Right lobe of liver (tissue), 6 donors: ENCODE data around the gene CD209. TPM values are rescaled to one million over a fixed set of nuclear protein-coding genes. Genes with fewer than 3 reads are reported as not detected.

Source experiments
- ATAC-seq, 4 donors: fragments of 200-7000 bp; cut with Tn5 transposase; one replicate each; pipeline ENCODE4 v1.9.1; 2020; ENCODE audit warnings: mild to moderate bottlenecking in 4 of 4, moderate library complexity in 4 of 4
- DNase-seq, 3 donors: peaks; one replicate each; pipeline ENCODE4 v3.0.0-alpha.2; 2020
- H3K27ac ChIP-seq, 3 donors: fragments of 200-600 bp; one replicate each; pipeline ENCODE4 v1.8.0; 2022
- H3K27me3 ChIP-seq, 2 donors: fragments of 200-600 bp; one replicate each; pipeline ENCODE4 v1.8.0; 2022
- H3K36me3 ChIP-seq, 4 donors: fragments of 200-600 bp; sonication (generic) in 1 of 4; one replicate each; pipeline versions ENCODE4 v1.5.1 to v1.8.0; 2017 to 2022; ENCODE audit warnings: control low read depth in 1 of 4
- H3K4me1 ChIP-seq, 4 donors: fragments of 200-600 bp; sonication (generic) in 1 of 4; one replicate each; pipeline versions ENCODE4 v1.5.1 to v1.8.0; 2017 to 2022; ENCODE audit warnings: control low read depth in 1 of 4
- H3K4me3 ChIP-seq, 3 donors: fragments of 200-600 bp; one replicate each; pipeline ENCODE4 v1.8.0; 2022
- H3K9me3 ChIP-seq, 4 donors: fragments of 200-600 bp; sonication (generic) in 1 of 4; one replicate each; pipeline versions ENCODE4 v1.5.1 to v1.8.0; 2017 to 2022; ENCODE audit warnings: control low read depth in 1 of 4
- POLR2A ChIP-seq: fragments of 450-650 bp; IDR thresholded peaks from one replicate; pipeline ENCODE4 v1.6.1; 2017; ENCODE audit warnings: antibody characterized with exemption, mild to moderate bottlenecking
- WGBS: methylation state at CpG from one replicate; pipeline ENCODE4 v1.1.6; 2018; ENCODE audit warnings: low coverage, low lambda C conversion rate; ENCODE audit not compliant: insufficient coverage; ENCODE audit errors: missing lambda C conversion rate; 5-methylcytosine and 5-hydroxymethylcytosine counted together
- intact Hi-C, 2 donors: fragments of 100-400 bp; cut with DNase I; formaldehyde crosslinking; loops; one replicate each; pipeline versions ENCODE4 v1.11.2 to v1.14.1; 2022
- total RNA-seq, 6 experiments: library from RNA; depleted of rRNA in 2 of 6; stranded (reverse); fragments of >200 nt in 2 of 6; fragmentation: NEBNext Ultra II Directional in 3 of 6; extraction: Animal tissue kit (Norgen Biotek cat#: 25700) in 3 of 6; gene quantifications; one replicate each; pipeline versions ENCODE4 v1.1.0 to v1.2.4, GENCODE V29; 2016 to 2023
- TF ChIP-seq, protein P1 (sequence below), 4 donors: fragments of 200-600 bp in 3 of 4; fragments of 450-650 bp in 1 of 4; IDR thresholded peaks; one replicate each; pipeline versions ENCODE4 v1.5.1 to v1.8.0; 2016 to 2022; ENCODE audit warnings: antibody characterized with exemption in 4 of 4, mild to moderate bottlenecking in 2 of 4
- donor health status: DM: no; HTN: yes; CAD: no.
- donor health status: DM: no; HTN: no; CAD: no.
- donor health status: DM: no; HTN: no; CAD: no.
- donor health status: DM: no; HTN: yes; CAD: no.
- donor health status: DM: no; HTN: yes; CAD: no.

Gene CD209
- total RNA-seq, 6 experiments from 2014 or later: 0.42 to 6.7 (median 2.8) TPM

DNA sequence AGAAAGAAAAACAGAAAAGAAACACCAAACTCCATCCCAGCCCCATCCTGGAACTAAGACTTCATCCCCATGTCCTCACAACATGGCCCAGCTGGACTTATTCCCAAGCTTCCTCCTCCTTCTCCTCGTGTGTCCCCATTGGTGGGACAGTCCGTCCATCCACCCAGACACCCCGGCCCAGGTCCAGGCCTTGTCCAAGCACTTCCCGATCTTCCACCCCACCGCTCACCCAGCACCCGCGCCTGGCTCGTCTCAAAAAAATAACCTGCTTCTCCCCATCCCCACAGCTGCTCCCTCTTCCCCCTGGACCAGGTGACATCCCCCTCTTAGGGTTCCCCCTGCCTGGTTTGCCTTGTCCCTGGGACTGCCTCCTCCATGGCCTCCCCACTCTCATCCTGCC is 44.0 kb downstream of the CD209 start:
- Histone ChIP-seq H3K4me1 (no peaks in the 10 kb centered on the region), H3K27ac (no peak overlapping the region), H3K27me3 (no peaks in the 10 kb centered on the region), H3K36me3 (no peaks in the 10 kb centered on the region), H3K4me3 (no peak overlapping the region), H3K9me3 (no peaks in the 10 kb centered on the region)
- TF ChIP-seq, protein P1, sequence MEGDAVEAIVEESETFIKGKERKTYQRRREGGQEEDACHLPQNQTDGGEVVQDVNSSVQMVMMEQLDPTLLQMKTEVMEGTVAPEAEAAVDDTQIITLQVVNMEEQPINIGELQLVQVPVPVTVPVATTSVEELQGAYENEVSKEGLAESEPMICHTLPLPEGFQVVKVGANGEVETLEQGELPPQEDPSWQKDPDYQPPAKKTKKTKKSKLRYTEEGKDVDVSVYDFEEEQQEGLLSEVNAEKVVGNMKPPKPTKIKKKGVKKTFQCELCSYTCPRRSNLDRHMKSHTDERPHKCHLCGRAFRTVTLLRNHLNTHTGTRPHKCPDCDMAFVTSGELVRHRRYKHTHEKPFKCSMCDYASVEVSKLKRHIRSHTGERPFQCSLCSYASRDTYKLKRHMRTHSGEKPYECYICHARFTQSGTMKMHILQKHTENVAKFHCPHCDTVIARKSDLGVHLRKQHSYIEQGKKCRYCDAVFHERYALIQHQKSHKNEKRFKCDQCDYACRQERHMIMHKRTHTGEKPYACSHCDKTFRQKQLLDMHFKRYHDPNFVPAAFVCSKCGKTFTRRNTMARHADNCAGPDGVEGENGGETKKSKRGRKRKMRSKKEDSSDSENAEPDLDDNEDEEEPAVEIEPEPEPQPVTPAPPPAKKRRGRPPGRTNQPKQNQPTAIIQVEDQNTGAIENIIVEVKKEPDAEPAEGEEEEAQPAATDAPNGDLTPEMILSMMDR (IDR thresholded peaks at IDR 0.05): no peak
- TF ChIP-seq POLR2A: no peak
- intact Hi-C loops: no loop called here
- ATAC-seq (no peak), DNase-seq (no peak)
- WGBS: 48% methylated on average over 7 of the region's 8 CpGs

DNA sequence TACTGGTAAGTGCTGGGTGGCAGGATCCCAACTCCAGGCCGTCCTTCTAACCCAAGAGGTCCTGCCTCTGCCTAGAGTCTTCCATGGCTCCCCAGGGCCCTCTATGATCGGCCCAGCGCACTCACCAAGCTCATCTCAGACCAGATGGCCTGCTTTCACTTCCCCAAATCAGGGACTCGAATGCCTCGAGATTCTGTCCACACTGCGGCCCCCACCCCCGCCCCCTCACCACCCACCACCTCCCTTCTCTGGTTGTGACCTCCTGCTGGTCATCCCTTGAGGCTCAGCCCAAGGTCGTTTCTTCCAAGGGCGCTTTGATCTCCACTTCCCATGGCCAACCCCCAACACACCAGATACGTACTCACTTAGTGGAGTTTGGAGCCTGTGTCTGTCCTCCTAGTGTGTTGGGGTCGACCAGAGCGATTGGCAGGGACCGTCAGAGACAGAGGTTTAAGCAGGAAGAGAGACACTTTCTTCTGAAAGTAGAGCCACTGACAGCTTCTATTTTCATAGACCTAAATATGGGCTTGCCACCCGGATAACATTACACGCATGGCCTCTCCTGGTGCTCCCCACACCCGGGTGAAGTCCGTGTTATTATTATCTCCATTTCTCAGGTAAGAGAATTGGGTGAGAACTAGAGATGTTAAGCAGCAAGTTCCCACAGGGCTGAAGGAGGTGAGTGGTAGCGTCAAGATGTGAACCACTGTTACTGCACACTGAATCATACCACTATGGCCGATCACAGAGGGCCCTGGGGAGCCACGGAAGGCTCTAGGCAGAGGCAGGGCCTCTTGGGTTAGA is 45.5 kb downstream of the CD209 start, which contains the start of gene FCER2:
TSS of gene FCER2 (minus strand) at position 478 of the 804 bp plus-strand sequence. CDS start 2,371 bp downstream, outside the sequence.
- WGBS: 39% methylated on average over 11 of the region's 20 CpGs
- peak in 1 of 4 donors; percentile 21 for ATAC-seq
- Histone ChIP-seq H3K27me3 (no peaks in the 10 kb centered on the region), H3K9me3 (no peaks in the 10 kb centered on the region), H3K4me1 (no peaks in the 10 kb centered on the region), H3K4me3 (no peak within 1 kb of the TSS), H3K27ac (no peak within 1 kb of the TSS), H3K36me3 (no peaks in the 10 kb centered on the region)
- intact Hi-C loops: no loop called here
- TF ChIP-seq, protein P1 (IDR thresholded peaks at IDR 0.05): no peak
- TF ChIP-seq POLR2A: no peak
- no peak for DNase-seq

DNA sequence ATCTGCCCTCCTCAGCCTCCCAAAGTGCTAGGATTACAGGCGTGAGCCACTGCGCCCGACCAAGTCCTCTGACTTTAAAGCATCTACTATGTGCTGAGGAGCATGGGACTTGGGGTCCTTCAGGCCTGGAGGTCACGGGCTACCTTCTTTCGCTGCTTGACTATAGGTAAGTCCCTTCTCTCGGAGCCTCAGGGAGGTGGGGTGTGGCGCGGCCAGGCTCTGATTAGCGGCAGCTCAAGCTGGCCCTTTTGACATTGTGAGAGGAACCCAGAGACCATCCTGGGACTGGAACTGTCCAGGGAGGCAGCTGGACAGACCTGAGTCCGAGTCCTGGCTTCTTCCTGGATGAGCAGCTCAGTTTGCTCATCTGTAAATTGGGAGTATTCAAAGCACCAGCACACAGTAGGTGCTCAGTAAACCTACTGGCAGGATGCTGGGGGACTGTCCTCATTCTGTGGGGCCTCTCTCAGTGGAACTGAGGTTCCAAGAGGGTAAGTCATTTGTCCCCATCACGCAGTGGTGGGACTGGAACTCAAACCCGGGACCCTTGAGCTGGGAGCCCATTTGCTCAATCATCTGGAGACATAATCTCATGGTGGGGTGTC is 46.2 kb downstream of the CD209 start:
- DNase-seq: no peak
- no peak for ATAC-seq
- no peak for TF ChIP-seq POLR2A
- TF ChIP-seq, protein P1 (IDR thresholded peaks at IDR 0.05): no peak
- Histone ChIP-seq H3K36me3 (no peaks in the 10 kb centered on the region), H3K9me3 (no peaks in the 10 kb centered on the region), H3K4me3 (no peak overlapping the region), H3K4me1 (no peaks in the 10 kb centered on the region), H3K27ac (no peak overlapping the region), H3K27me3 (no peaks in the 10 kb centered on the region)
- WGBS: 79% methylated on average over 5 of the region's 12 CpGs
- intact Hi-C loops: no loop called here

DNA sequence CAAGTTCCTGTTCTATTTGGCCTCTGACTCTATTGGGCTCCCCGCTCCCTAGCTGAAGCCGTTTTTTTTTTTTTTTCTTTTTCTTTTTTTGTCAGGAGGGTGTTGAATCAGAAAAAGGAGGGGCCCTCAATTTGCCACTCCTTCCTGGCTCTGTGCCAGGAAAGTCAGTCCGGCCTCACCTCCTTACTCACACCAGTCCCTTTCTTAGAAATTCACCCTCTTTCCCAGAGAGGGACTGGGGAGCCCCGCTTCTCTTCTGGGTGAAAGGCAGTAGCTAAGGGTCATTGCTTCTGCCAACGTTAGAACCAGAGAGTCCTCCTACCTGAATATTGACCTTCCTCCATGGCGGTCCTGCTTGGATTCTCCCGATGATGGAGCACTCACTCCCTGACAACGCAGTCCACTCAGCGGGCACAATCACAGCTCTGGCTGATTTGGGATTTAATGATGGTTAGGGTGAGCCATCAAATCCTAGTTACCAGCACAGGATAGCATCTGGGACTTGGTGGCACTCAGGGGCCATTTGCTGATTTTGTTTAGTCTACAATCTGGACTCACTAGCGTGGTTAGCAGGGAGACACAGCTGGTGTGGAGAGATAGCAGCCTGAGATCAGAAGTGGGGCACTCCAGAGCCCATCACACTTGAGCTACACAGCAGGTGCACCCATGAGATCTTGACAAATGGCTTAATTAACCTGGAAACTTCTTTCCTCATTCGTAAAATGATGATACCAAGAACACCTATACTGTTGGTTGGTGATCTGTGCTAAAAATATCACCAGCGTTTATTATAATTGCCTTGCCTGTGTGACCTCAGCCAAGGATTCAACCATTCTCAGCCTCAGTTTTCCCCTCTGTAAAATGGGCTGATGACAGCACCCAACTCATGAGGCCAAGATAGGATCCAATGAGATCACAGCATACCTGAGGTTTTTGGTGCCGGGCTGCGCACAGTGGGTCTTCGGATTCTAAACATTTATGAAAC is 47.6 kb downstream of the CD209 start:
- 43% methylated on average over 12 of the region's 15 CpGs for WGBS
- Histone ChIP-seq H3K27me3 (no peaks in the 10 kb centered on the region), H3K36me3 (no peaks in the 10 kb centered on the region), H3K9me3 (no peaks in the 10 kb centered on the region), H3K4me1 (no peaks in the 10 kb centered on the region), H3K4me3 (no peak overlapping the region), H3K27ac (no peak overlapping the region)
- TF ChIP-seq, protein P1 (IDR thresholded peaks at IDR 0.05): no peak
- no peak for TF ChIP-seq POLR2A
- no peak for DNase-seq
- intact Hi-C loops: no loop called here
- no peak for ATAC-seq
